K562 (cell line): ENCODE results near the gene HEATR9. TPM values are rescaled to one million over a fixed set of nuclear protein-coding genes. Genes with fewer than 3 reads are reported as not detected.

Source experiments
- CBFB ChIP-seq: sonication (generic); formaldehyde crosslinking; IDR thresholded peaks from 2 replicates; pipeline ENCODE4 v1.4.0; 2020; ENCODE audit warnings: mild to moderate bottlenecking, missing genetic modification reagents
- GABPB1 ChIP-seq: sonication (generic); formaldehyde crosslinking; IDR thresholded peaks from 2 replicates; pipeline ENCODE4 v1.8.0; 2022; ENCODE audit warnings: mild to moderate bottlenecking, missing genetic modification reagents
- KLF6 ChIP-seq: fragments of 250-450 bp; sonication (Bioruptor Pico); IDR thresholded peaks from 2 replicates; pipeline ENCODE4 v1.4.0; 2020; ENCODE audit warnings: mild to moderate bottlenecking, moderate library complexity, borderline replicate concordance
- LCOR ChIP-seq: sonication (generic); formaldehyde crosslinking; IDR thresholded peaks from 2 replicates; pipeline ENCODE4 v1.8.0; 2022; ENCODE audit warnings: mild to moderate bottlenecking, missing genetic modification reagents
- MAFF ChIP-seq: IDR thresholded peaks from 2 replicates; pipeline ENCODE4 v1.6.1; 2012; ENCODE audit warnings: low read length, improper control_type of control experiment
- NFATC3 ChIP-seq: fragments of 450-650 bp; IDR thresholded peaks from 2 replicates; pipeline ENCODE4 v1.6.1; 2017; ENCODE audit warnings: mild to moderate bottlenecking
- POLR2H ChIP-seq: IDR thresholded peaks from 2 replicates; pipeline ENCODE4 v1.6.1; 2016; ENCODE audit warnings: missing genetic modification characterization, low read depth, mild to moderate bottlenecking, control low read depth, missing compliant biosample characterization, moderate library complexity
- SAFB ChIP-seq: fragments of 200-400 bp; formaldehyde crosslinking; IDR thresholded peaks from 2 replicates; pipeline ENCODE4 v1.6.1; 2017; ENCODE audit warnings: low read depth, low read length, borderline replicate concordance
- TAL1 ChIP-seq: fragments of 450-650 bp; IDR thresholded peaks from 2 replicates; pipeline ENCODE4 v1.6.1; 2016; ENCODE audit warnings: mild to moderate bottlenecking
- ZFX ChIP-seq: sonication (generic); formaldehyde crosslinking; IDR thresholded peaks from 2 replicates; pipeline ENCODE4 v1.8.0; 2022; ENCODE audit warnings: mild to moderate bottlenecking, missing genetic modification reagents, moderate library complexity
- ZNF717 ChIP-seq: fragments of 250-450 bp; sonication (Bioruptor Pico); IDR thresholded peaks from 2 replicates; pipeline ENCODE4 v1.5.0; 2021
- polyA plus RNA-seq, 8 experiments: library from polyadenylated mRNA; depleted of rRNA in 4 of 8; stranded (reverse) in 5 of 8; unstranded in 3 of 8; fragments of >200 nt; fragmentation: Nextera tagmentation in 2 of 8; fragmentation: Illumina TruSeq in 1 of 8; extraction: Ambion mirVana in 2 of 8; extraction: Trizol in 1 of 8; gene quantifications; 2 replicates each; pipeline versions ENCODE4 v1.2.1 to v1.2.3, GENCODE V29; 2011 to 2014; ENCODE audit warnings: inconsistent platforms in 1 of 8, missing spikeins in 1 of 8
- total RNA-seq, 7 experiments: library from RNA; depleted of rRNA in 6 of 7; stranded (reverse); fragments of >200 nt in 6 of 7; fragmentation: Illumina TruSeq in 2 of 7; extraction: Trizol in 2 of 7; gene quantifications; 2 replicates each; pipeline versions ENCODE4 v1.2.1 to v1.2.3, GENCODE V29; 2011 to 2021; ENCODE audit warnings: low replicate concordance in 1 of 7
- TF ChIP-seq, protein P1 (sequence below): fragments of 450-650 bp; formaldehyde crosslinking; IDR thresholded peaks from 2 replicates; pipeline ENCODE4 v1.4.0; 2020; ENCODE audit warnings: mild to moderate bottlenecking, mixed read lengths
- TF ChIP-seq, protein P2 (sequence below): fragments of 250-450 bp; sonication (Bioruptor Pico); IDR thresholded peaks from 2 replicates; pipeline ENCODE4 v1.9.0; 2021; ENCODE audit warnings: mild to moderate bottlenecking, inconsistent platforms
- TF ChIP-seq, protein P3 (sequence below): fragments of 250-450 bp; sonication (Bioruptor Pico); IDR thresholded peaks from 2 replicates; pipeline ENCODE4 v1.4.0; 2020; ENCODE audit warnings: mild to moderate bottlenecking, moderate library complexity
- TF ChIP-seq, protein P4 (sequence below): sonication (generic); formaldehyde crosslinking; IDR thresholded peaks from 2 replicates; pipeline ENCODE4 v1.8.0; 2022; ENCODE audit warnings: mild to moderate bottlenecking, low read depth, missing genetic modification reagents
- TF ChIP-seq, protein P5 (sequence below): fragments of 250-450 bp; sonication (Bioruptor Pico); IDR thresholded peaks from 2 replicates; pipeline ENCODE4 v1.5.0; 2022; ENCODE audit warnings: mild to moderate bottlenecking

HEATR9 gene
- total and polyA plus RNA-seq, 9 of the 15 experiments (the other 6 are each of a cell fraction or from before 2014, with no cell fraction given): not detected

DNA sequence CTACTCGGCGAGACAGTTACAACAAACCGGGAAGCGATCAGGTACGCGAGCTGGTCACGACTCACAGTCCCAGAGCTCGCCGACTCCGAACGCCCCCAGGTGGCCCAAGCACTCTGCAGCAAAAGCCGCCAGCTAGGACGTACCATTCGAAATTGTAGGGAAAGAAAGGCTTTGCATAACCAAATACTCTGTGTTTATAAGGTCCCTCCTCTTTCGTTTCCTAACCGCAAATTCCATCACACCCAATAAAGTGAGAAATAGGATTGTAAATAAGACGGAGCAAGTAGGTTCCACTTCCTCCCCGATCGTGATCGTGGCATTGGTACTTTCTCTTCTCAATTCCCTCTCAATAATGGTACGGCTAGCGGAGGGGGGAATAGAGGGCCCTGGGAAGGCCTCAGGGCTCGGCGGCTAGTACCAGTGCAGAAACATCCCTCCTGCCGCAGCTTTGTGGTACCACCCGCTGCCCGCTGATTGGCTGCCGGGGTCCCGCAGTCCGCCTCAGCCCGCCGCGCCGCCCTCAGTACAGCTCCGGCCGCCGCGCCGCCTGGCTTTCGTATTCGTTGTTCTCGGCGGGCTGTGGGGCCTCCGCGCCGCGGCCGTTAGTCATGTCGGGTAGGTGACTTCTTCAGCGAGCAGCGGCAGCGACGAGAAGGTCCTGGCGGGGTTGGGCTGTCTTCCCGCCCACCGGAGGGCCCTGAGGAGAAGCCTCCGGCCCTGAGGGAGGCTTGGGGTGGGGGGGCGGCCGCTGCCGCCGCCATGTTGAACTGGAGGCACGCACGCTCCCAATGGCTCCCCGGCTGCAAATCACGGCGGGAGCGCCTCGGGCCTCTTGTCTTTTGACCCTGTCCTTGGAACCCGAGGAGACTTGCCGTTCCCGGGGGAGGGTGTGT lies 59.5 kb downstream of the HEATR9 start, which contains the start of gene TAF15 (continued):
- TF ChIP-seq, protein P1, sequence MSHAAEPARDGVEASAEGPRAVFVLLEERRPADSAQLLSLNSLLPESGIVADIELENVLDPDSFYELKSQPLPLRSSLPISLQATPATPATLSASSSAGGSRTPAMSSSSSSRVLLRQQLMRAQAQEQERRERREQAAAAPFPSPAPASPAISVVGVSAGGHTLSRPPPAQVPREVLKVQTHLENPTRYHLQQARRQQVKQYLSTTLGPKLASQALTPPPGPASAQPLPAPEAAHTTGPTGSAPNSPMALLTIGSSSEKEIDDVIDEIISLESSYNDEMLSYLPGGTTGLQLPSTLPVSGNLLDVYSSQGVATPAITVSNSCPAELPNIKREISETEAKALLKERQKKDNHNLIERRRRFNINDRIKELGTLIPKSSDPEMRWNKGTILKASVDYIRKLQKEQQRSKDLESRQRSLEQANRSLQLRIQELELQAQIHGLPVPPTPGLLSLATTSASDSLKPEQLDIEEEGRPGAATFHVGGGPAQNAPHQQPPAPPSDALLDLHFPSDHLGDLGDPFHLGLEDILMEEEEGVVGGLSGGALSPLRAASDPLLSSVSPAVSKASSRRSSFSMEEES (CRISPR knock-in tag): no peak
- TF ChIP-seq, protein P2, sequence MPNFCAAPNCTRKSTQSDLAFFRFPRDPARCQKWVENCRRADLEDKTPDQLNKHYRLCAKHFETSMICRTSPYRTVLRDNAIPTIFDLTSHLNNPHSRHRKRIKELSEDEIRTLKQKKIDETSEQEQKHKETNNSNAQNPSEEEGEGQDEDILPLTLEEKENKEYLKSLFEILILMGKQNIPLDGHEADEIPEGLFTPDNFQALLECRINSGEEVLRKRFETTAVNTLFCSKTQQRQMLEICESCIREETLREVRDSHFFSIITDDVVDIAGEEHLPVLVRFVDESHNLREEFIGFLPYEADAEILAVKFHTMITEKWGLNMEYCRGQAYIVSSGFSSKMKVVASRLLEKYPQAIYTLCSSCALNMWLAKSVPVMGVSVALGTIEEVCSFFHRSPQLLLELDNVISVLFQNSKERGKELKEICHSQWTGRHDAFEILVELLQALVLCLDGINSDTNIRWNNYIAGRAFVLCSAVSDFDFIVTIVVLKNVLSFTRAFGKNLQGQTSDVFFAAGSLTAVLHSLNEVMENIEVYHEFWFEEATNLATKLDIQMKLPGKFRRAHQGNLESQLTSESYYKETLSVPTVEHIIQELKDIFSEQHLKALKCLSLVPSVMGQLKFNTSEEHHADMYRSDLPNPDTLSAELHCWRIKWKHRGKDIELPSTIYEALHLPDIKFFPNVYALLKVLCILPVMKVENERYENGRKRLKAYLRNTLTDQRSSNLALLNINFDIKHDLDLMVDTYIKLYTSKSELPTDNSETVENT: peak; percentile 62; the same call in 1 of the 2 replicates
- TF ChIP-seq LCOR (peak; percentile 74), NFATC3 (peak; percentile 60; the same call in 1 of the 2 replicates), POLR2H (peak; percentile 97), SAFB (no peak), GABPB1 (CRISPR knock-in tag) (peak; percentile 77), MAFF (peak; percentile 87), ZFX (peak; percentile 96), KLF6 (CRISPR knock-in tag) (peak; percentile 45; the same call in 1 of the 2 replicates), TAL1 (no peak), ZNF717 (CRISPR knock-in tag) (no peak), CBFB (no peak)
- TF ChIP-seq, protein P3, sequence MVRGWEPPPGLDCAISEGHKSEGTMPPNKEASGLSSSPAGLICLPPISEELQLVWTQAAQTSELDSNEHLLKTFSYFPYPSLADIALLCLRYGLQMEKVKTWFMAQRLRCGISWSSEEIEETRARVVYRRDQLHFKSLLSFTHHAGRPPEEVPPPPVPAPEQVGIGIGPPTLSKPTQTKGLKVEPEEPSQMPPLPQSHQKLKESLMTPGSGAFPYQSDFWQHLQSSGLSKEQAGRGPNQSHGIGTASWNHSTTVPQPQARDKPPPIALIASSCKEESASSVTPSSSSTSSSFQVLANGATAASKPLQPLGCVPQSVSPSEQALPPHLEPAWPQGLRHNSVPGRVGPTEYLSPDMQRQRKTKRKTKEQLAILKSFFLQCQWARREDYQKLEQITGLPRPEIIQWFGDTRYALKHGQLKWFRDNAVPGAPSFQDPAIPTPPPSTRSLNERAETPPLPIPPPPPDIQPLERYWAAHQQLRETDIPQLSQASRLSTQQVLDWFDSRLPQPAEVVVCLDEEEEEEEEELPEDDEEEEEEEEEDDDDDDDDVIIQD: peak; percentile 78; the same call in 1 of the 2 replicates
- TF ChIP-seq, protein P4, sequence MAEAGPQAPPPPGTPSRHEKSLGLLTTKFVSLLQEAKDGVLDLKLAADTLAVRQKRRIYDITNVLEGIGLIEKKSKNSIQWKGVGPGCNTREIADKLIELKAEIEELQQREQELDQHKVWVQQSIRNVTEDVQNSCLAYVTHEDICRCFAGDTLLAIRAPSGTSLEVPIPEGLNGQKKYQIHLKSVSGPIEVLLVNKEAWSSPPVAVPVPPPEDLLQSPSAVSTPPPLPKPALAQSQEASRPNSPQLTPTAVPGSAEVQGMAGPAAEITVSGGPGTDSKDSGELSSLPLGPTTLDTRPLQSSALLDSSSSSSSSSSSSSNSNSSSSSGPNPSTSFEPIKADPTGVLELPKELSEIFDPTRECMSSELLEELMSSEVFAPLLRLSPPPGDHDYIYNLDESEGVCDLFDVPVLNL (CRISPR knock-in tag): no peak
- TF ChIP-seq, protein P5, sequence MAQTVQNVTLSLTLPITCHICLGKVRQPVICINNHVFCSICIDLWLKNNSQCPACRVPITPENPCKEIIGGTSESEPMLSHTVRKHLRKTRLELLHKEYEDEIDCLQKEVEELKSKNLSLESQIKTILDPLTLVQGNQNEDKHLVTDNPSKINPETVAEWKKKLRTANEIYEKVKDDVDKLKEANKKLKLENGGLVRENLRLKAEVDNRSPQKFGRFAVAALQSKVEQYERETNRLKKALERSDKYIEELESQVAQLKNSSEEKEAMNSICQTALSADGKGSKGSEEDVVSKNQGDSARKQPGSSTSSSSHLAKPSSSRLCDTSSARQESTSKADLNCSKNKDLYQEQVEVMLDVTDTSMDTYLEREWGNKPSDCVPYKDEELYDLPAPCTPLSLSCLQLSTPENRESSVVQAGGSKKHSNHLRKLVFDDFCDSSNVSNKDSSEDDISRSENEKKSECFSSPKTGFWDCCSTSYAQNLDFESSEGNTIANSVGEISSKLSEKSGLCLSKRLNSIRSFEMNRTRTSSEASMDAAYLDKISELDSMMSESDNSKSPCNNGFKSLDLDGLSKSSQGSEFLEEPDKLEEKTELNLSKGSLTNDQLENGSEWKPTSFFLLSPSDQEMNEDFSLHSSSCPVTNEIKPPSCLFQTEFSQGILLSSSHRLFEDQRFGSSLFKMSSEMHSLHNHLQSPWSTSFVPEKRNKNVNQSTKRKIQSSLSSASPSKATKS (CRISPR knock-in tag): no peak
